Suprapubic skin (tissue), 4 donors: ENCODE measurements around the gene HSD17B8.
"Not testable (repeated sequence)": the region's sequence is repeated elsewhere in the genome, so short reads cannot be mapped to it uniquely, and the experiment has no call there.

ENCODE experiments used
- CTCF ChIP-seq, 2 donors: fragments of 200-600 bp in 1 of 2; fragments of 450-650 bp in 1 of 2; sonication (generic) in 1 of 2; IDR thresholded peaks; one replicate each; pipeline ENCODE4 v1.5.1; 2016 to 2019; ENCODE audit warnings: antibody characterized with exemption in 2 of 2, mild to moderate bottlenecking in 1 of 2, moderate library complexity in 1 of 2
- EP300 ChIP-seq: sonication (generic); formaldehyde crosslinking; IDR thresholded peaks from one replicate; pipeline ENCODE4 v1.6.1; 2017; ENCODE audit warnings: antibody characterized with exemption
- POLR2AphosphoS5 ChIP-seq, 3 donors: sonication (generic); formaldehyde crosslinking; IDR thresholded peaks; one replicate each; pipeline ENCODE4 v1.6.1; 2017; ENCODE audit warnings: antibody characterized with exemption in 3 of 3

- not testable (repeated sequence) for TF ChIP-seq EP300; CTCF (IDR thresholded peaks at IDR 0.05); POLR2AphosphoS5 (IDR thresholded peaks at IDR 0.05)
Measured at GRCh38 chr6:33226503-33227120, 22.2 kb downstream of the HSD17B8 start.
